Coronary artery (tissue), 2 donors: ENCODE data around the gene FLRT2.

Source experiments
- DNase-seq: peaks from one replicate; pipeline ENCODE4 v3.0.0-alpha.2; 2017; ENCODE audit warnings: low spot score
- H3K27ac ChIP-seq, 2 donors: fragments of 200-600 bp; sonication (generic); one replicate each; pipeline ENCODE4 v1.5.1; 2016 to 2019
- H3K4me3 ChIP-seq: fragments of 200-600 bp; sonication (generic); 2 replicates; pipeline ENCODE4 v1.5.1; 2016; ENCODE audit warnings: mild to moderate bottlenecking, moderate library complexity
- CTCF ChIP-seq: fragments of 200-600 bp; sonication (generic); IDR thresholded peaks from one replicate; pipeline ENCODE4 v1.5.1; 2019; ENCODE audit warnings: antibody characterized with exemption

The FLRT2 gene

GRCh38 chr14:85533861-85534291, 3.9 kb downstream of the FLRT2 start:
- Histone ChIP-seq H3K4me3 (peak overlapping the region; percentile 76), H3K27ac (peak overlapping the region in 1 of 2 donors; percentile 88)
- no peak for TF ChIP-seq CTCF
- no peak for DNase-seq

- Histone ChIP-seq H3K4me3 (peak overlapping the region; percentile 76), H3K27ac (peak overlapping the region in 1 of 2 donors; percentile 88)
- no peak for TF ChIP-seq CTCF
- no peak for DNase-seq
These were observed 4.7 kb downstream of the FLRT2 start for GRCh38 chr14:85534458-85535293.

- peak overlapping the region in 1 of 2 donors; percentile 62 for H3K27ac ChIP-seq
These were observed 5.4 kb downstream of the FLRT2 start for GRCh38 chr14:85535321-85535720.

GRCh38 chr14:85535991-85536832, 6.3 kb downstream of the FLRT2 start:
- peak overlapping the region; percentile 76 for H3K4me3 ChIP-seq
- DNase-seq = no peak
- no peak for TF ChIP-seq CTCF
- peak overlapping the region in 1 of 2 donors; percentile 41 for H3K27ac ChIP-seq

More at GRCh38 chr14:85535321-85535720, 5.4 kb downstream of the FLRT2 start:
- DNase-seq = no peak
- peak overlapping the region; percentile 76 for H3K4me3 ChIP-seq
- TF ChIP-seq CTCF = no peak

GRCh38 chr14:85536833-85537190, 6.9 kb downstream of the FLRT2 start:
- Histone ChIP-seq H3K27ac (peak overlapping the region in 1 of 2 donors; percentile 39), H3K4me3 (no peak overlapping the region)
- no peak for DNase-seq
- TF ChIP-seq CTCF = no peak

GRCh38 chr14:85537526-85537925, 7.6 kb downstream of the FLRT2 start:
- TF ChIP-seq CTCF = no peak
- H3K27ac ChIP-seq = no peak overlapping the region
- no peak overlapping the region for H3K4me3 ChIP-seq
- no peak for DNase-seq
